Activated T-helper 9 cell treated with anti-CD3 and anti-CD28 coated beads, Interleukin-2, amount 50 U/mL, for 16 hours (primary cell): ENCODE measurements around the gene DNAJC1.
"Not testable (repeated sequence)": the region's sequence is repeated elsewhere in the genome, so short reads cannot be mapped to it uniquely, and the experiment has no call there.

Source experiments
- DNase-seq: peaks from one replicate; pipeline ENCODE4 v3.0.0-alpha.2; 2020; ENCODE audit warnings: low read depth

The DNAJC1 gene

GRCh38 chr10:21726601-21727225 is 276.8 kb downstream of the DNAJC1 start:
- no peak for DNase-seq

- DNase-seq = peak; percentile 3
Measured at GRCh38 chr10:21724687-21725367, 278.7 kb downstream of the DNAJC1 start.

- no peak for DNase-seq
Measured at GRCh38 chr10:21724020-21724589, 279.4 kb downstream of the DNAJC1 start.

- no peak for DNase-seq
Measured at GRCh38 chr10:21722209-21722608, 281.3 kb downstream of the DNAJC1 start.

DNA sequence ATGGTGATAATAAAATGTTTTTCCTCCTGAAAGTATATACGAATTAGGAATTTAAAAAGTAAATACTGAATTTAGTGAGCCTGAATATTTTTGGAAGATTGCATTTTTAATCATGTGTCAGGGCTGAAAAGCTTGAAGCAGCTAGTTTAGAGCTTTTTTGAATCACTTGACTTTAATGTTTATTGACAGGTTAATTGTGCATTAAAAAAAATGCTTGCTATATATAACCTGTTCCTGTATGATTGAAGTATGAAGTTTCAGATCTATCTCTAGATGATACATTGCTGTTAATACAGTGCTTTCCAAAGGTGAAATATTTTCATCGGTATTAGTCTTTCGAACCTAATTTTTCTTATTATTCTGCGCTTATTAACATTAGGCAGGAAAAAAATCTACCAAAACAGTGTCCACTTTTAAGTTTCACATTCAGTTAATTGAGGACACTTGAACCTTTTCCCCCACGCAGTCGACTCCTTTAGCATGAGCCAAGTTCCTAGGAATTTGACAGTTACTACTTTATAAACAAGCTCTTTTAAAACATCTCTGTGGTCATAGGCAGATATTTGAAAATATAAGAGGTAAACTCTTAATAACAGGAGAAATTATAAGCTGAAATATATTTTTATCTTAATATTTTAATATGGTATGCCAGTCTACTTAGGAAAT is 282.4 kb downstream of the DNAJC1 start:
- DNase-seq = no peak

DNA sequence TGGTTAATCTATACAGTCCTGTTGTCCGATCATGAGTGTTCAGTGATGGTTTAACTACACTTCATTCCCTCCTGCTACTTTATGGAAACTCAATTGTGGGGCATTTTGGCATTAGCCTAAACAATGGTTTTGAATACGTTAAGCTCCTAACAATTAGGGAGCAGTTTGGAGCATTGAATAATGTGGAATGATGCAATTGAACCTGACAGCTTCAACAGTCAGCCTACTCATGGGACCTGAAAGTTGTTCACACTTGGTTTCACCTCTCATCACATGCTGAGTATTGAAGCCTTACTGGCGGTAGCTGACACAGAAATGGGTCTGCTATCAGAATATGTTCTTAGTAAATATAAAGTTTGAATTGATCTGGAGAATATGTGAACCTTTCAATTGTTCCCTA is 283.4 kb downstream of the DNAJC1 start:
- DNase-seq = no peak

GRCh38 chr10:21719502-21719901 is 284.0 kb downstream of the DNAJC1 start:
- DNase-seq = no peak

DNA sequence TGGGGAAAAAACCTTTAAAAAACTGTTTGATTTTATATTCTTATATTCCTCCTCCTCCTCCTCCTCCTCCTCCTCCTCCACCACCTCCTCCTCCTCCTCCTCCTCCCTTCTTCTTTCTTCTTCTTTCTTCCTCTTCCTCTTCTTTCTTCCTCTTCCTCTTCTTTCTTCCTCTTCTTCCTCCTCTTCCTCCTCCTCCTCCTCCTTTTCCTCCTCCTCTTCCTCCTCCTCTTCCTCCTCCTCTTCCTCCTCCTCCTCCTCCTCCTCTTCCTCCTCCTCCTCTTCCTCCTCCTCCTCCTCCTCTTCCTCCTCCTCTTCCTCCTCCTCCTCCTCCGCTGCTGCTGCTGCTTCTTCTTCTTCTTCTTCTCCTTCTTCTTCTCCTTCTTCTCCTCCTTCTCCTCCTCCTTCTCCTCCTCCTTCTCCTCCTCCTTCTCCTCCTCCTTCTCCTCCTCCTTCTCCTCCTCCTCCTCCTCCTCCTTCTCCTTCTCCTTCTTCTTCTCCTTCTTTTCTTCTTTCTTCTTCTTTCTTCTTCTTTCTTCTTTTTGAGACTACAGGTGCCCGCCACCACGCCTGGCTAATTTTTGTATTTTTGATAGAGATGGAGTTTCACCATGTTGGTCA is 286.0 kb downstream of the DNAJC1 start:
- not testable (repeated sequence) for DNase-seq

GRCh38 chr10:21715531-21716195 is 287.9 kb downstream of the DNAJC1 start:
- DNase-seq = no peak

GRCh38 chr10:21712975-21713374 is 290.6 kb downstream of the DNAJC1 start:
- DNase-seq = no peak

DNA sequence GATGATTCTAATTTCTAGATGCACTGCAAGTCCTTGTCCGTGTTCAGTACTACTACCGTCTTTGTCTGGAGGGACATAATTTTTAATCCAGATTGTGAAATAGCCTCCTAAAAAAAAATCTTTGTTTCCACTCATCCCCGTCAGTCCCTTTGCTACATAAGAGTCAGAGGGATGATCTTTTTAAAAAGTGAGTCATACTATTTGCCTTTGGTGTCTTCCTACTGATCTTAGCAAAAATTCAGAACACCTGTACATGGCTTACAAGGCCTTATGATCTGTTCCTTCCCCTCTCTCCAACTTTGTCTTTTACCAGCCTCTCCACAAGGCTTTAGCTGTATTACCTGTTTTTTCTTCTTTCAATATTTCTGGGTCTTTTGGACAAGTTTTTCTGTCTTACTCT is 296.0 kb downstream of the DNAJC1 start:
- DNase-seq = no peak
